Stimulated activated CD8-positive, alpha-beta memory T cell treated with anti-CD3 and anti-CD28 coated beads, Interleukin-7, amount 100 ng/mL, for 48 hours (primary cell): ENCODE measurements around the gene CAV1.
A peak's percentile ranks its signal among the peaks of the same experiment; 100 is the strongest.

ENCODE experiments used
- DNase-seq, 2 donors: peaks; one replicate each; pipeline ENCODE4 v3.0.0-alpha.2; 2020; ENCODE audit warnings: low read depth in 1 of 2; ENCODE audit errors: extremely low read depth in 1 of 2

Gene CAV1

GRCh38 chr7:116502201-116503096 is 22.4 kb upstream of the CAV1 start:
- DNase-seq: no peak

- DNase-seq: no peak
Observed at GRCh38 chr7:116503835-116504234, 21.0 kb upstream of the CAV1 start.

- no peak for DNase-seq
Observed at GRCh38 chr7:116505278-116505677, 19.6 kb upstream of the CAV1 start.

- no peak for DNase-seq
Observed at GRCh38 chr7:116505823-116506222, 19.0 kb upstream of the CAV1 start.

GRCh38 chr7:116509982-116510579 is 14.8 kb upstream of the CAV1 start:
- DNase-seq: no peak

GRCh38 chr7:116510795-116511194 is 14.0 kb upstream of the CAV1 start:
- no peak for DNase-seq

GRCh38 chr7:116511552-116512519 is 13.0 kb upstream of the CAV1 start:
- no peak for DNase-seq

GRCh38 chr7:116512520-116513188 is 12.2 kb upstream of the CAV1 start:
- DNase-seq: no peak

- no peak for DNase-seq
Observed at GRCh38 chr7:116515584-116515983, 9.3 kb upstream of the CAV1 start.

- no peak for DNase-seq
Observed at GRCh38 chr7:116516324-116516723, 8.5 kb upstream of the CAV1 start.

GRCh38 chr7:116517626-116518025 is 7.2 kb upstream of the CAV1 start:
- no peak for DNase-seq

GRCh38 chr7:116518961-116519360 is 5.9 kb upstream of the CAV1 start:
- no peak for DNase-seq

GRCh38 chr7:116521046-116521664 is 3.7 kb upstream of the CAV1 start:
- no peak for DNase-seq

- DNase-seq: no peak
Observed at GRCh38 chr7:116522247-116522646, 2.6 kb upstream of the CAV1 start.

GRCh38 chr7:116524221-116524608 is 621 bp upstream of the CAV1 start:
- DNase-seq: no peak

GRCh38 chr7:116525298-116525912 is 569 bp downstream of the CAV1 start:
- DNase-seq: peak in 1 of 2 donors; percentile 10

- DNase-seq: peak; percentile 38 to 40
Observed at GRCh38 chr7:116525913-116526861, 1.4 kb downstream of the CAV1 start.

- no peak for DNase-seq
Observed at GRCh38 chr7:116526897-116527296, 2.1 kb downstream of the CAV1 start.

- DNase-seq: no peak
Observed at GRCh38 chr7:116527521-116527920, 2.7 kb downstream of the CAV1 start.
